ENCODE measurements around the gene RPS6KB1. TPM values are rescaled to one million over a fixed set of nuclear protein-coding genes. Genes with fewer than 3 reads are reported as not detected.
"Not testable (repeated sequence)": the region's sequence is repeated elsewhere in the genome, so short reads cannot be mapped to it uniquely, and the experiment has no call there.

The RPS6KB1 gene
- total and polyA plus RNA-seq, 10 of the 15 experiments (the other 5 are each of a cell fraction or from before 2014, with no cell fraction given): 6.6 to 33.2 (median 26.0) TPM

DNA sequence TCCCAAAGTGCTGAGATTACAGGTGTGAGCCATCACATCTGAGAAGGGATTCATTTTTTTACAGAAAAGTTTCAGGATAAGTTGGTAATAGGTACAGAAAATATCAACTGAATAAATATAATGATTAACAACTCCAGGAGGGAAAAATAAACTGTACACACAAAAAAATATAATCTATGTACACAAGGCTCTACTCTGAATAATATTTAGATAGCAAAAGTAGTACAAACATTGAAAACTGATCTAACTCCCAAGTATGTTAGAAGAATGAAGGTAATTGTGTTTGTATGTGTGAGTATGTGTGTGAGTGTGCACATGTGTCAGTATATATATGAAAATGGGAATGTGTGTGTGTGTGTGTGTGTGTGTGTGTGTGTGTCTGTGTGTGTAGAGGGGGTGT, 20.6 kb upstream of the RPS6KB1 start:
- no peak overlapping the region for H3K27ac ChIP-seq (ENCODE audit: control insufficient read depth, insufficient read depth)
- ChIA-PET POLR2A (interaction anchor here (0.6 kb wide), 2 partner anchors 11 to 21 kb away, joined by 6 to 7 read pairs; no protein-coding TSS in a partner anchor), CTCF (interaction anchor here (0.9 to 1.5 kb wide), 3 partner anchors 27 to 167 kb away, joined by 4 read pairs; no protein-coding TSS in a partner anchor), RAD21 (ENCODE audit: unreplicated experiment) (no interaction called here), SMC1A (ENCODE audit: uncharacterized antibody, unreplicated experiment) (interaction anchor here (0.6 kb wide), 1 partner anchor 80 kb away, joined by 3 read pairs; no protein-coding TSS in a partner anchor)
- in situ Hi-C loops (cut with MboI): no loop called here
- H4K20me1 ChIP-seq (ENCODE audit: control insufficient read depth, insufficient read depth): no peaks in the 10 kb centered on the region
- H3K4me1 ChIP-seq (ENCODE audit: control insufficient read depth, insufficient read depth, low read length): no peaks in the 10 kb centered on the region
- no peak overlapping the region for H3K9ac ChIP-seq (ENCODE audit: control insufficient read depth, insufficient read depth, low read length)
- H2AFZ ChIP-seq (ENCODE audit: control insufficient read depth, low read depth, low read length): no peak overlapping the region
- no peak overlapping the region for H3K4me2 ChIP-seq (ENCODE audit: control insufficient read depth, insufficient read depth)
- H3K27me3 ChIP-seq (replicated peaks in 1 of 2; ENCODE audit: control insufficient read depth in 2 of 2, insufficient read depth in 2 of 2, low read length in 1 of 2): no peaks in the 10 kb centered on the region
- TF ChIP-seq MEF2B (IDR thresholded peaks at IDR 0.05; ENCODE audit: partially characterized antibody, poor library complexity, severe bottlenecking): no peak
- no peak for TF ChIP-seq CEBPB (IDR thresholded peaks at IDR 0.05; ENCODE audit: borderline replicate concordance in 1 of 2, low read depth in 2 of 2, low read length in 2 of 2)
- no peak for TF ChIP-seq ZBED1 (IDR thresholded peaks at IDR 0.05; ENCODE audit: borderline replicate concordance)
- TF ChIP-seq, protein P1, sequence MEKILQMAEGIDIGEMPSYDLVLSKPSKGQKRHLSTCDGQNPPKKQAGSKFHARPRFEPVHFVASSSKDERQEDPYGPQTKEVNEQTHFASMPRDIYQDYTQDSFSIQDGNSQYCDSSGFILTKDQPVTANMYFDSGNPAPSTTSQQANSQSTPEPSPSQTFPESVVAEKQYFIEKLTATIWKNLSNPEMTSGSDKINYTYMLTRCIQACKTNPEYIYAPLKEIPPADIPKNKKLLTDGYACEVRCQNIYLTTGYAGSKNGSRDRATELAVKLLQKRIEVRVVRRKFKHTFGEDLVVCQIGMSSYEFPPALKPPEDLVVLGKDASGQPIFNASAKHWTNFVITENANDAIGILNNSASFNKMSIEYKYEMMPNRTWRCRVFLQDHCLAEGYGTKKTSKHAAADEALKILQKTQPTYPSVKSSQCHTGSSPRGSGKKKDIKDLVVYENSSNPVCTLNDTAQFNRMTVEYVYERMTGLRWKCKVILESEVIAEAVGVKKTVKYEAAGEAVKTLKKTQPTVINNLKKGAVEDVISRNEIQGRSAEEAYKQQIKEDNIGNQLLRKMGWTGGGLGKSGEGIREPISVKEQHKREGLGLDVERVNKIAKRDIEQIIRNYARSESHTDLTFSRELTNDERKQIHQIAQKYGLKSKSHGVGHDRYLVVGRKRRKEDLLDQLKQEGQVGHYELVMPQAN (conservative IDR thresholded peaks at IDR 0.05): no peak
- no peak for TF ChIP-seq ZZZ3 (IDR thresholded peaks at IDR 0.05; ENCODE audit: control insufficient read depth, insufficient read length, low read depth)
- no peaks in the 10 kb centered on the region for H3K9me3 ChIP-seq (replicated peaks; ENCODE audit: control insufficient read depth, insufficient read depth, low read length)
- FAIRE-seq (no peak), DNase-seq (ENCODE audit: low read depth, low spot score) (no peak), ATAC-seq (no peak)
- no TSS peak for BruUV-seq (replicated peaks)
- no peaks in the 10 kb centered on the region for H3K79me2 ChIP-seq (ENCODE audit: control insufficient read depth, insufficient read depth, low read length)
- H3K36me3 ChIP-seq (ENCODE audit: control insufficient read depth in 2 of 2, insufficient read depth in 2 of 2, low read length in 1 of 2): peaks cover 0 to 5% of the 10 kb centered on the region in 2 experiments; a peak in 2 of 4 replicates
- intact Hi-C loops (cut with micrococcal nuclease; ENCODE audit: unreplicated experiment): no loop called here
- H3K4me3 ChIP-seq: no peak overlapping the region

DNA sequence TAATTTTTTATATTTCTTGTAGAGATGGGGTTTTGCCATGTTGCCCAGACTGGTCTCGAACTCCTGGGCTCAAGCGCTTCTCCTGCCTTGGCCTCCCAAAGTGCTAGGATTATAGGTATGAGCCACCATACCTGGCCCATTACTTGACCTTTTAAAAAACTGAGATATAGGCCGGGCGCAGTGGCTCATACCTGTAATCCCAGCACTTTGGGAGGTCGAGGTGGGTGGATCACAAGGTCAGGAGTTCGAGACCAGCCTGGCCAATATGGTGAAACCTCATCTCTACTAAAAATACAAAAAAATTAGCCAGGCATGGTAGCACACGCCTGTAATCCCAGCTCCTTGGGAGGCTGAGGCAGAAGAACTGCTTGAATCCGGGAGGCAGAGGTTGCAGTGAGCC, 19.5 kb upstream of the RPS6KB1 start:
- RAD21 ChIA-PET (ENCODE audit: unreplicated experiment); in situ Hi-C loops (cut with MboI); H3K27ac ChIP-seq (ENCODE audit: control insufficient read depth, insufficient read depth); H2AFZ ChIP-seq (ENCODE audit: control insufficient read depth, low read depth, low read length); BruUV-seq (replicated peaks); FAIRE-seq; POLR2A ChIA-PET; intact Hi-C loops (cut with micrococcal nuclease; ENCODE audit: unreplicated experiment); ATAC-seq; H3K4me1 ChIP-seq (ENCODE audit: control insufficient read depth, insufficient read depth, low read length); H3K79me2 ChIP-seq (ENCODE audit: control insufficient read depth, insufficient read depth, low read length); DNase-seq (ENCODE audit: low read depth, low spot score); H4K20me1 ChIP-seq (ENCODE audit: control insufficient read depth, insufficient read depth); H3K36me3 ChIP-seq (ENCODE audit: control insufficient read depth in 2 of 2, insufficient read depth in 2 of 2, low read length in 1 of 2); H3K4me3 ChIP-seq; H3K4me2 ChIP-seq (ENCODE audit: control insufficient read depth, insufficient read depth); H3K9ac ChIP-seq (ENCODE audit: control insufficient read depth, insufficient read depth, low read length); H3K9me3 ChIP-seq (replicated peaks; ENCODE audit: control insufficient read depth, insufficient read depth, low read length); H3K27me3 ChIP-seq (replicated peaks in 1 of 2; ENCODE audit: control insufficient read depth in 2 of 2, insufficient read depth in 2 of 2, low read length in 1 of 2): not testable (repeated sequence)
- ChIA-PET SMC1A (ENCODE audit: uncharacterized antibody, unreplicated experiment) (interaction anchor here (1.0 kb wide), 1 partner anchor 54 kb away, joined by 3 read pairs; no protein-coding TSS in a partner anchor), CTCF (interaction anchor here (0.9 kb wide), 1 partner anchor 166 kb away, joined by 4 read pairs; no protein-coding TSS in a partner anchor)
- WGBS (ENCODE audit: insufficient coverage, insufficient replicate concordance, low lambda C conversion rate, missing lambda C conversion rate): 98% methylated on average over 8 of the region's 8 CpGs
- TF ChIP-seq ETV6 (conservative IDR thresholded peaks at IDR 0.05 in 1 of 2, IDR thresholded peaks at IDR 0.05 in 1 of 2; ENCODE audit: borderline replicate concordance in 1 of 2, low read depth in 1 of 2): peak in 1 of 2 experiments; percentile 79; a peak in 1 of 4 replicates

All from GM12878 (cell line).